OCI-LY1 (cell line): ENCODE data around the gene RNF186.

Experiments
- CTCF ChIP-seq: fragments of 200-600 bp; sonication (generic), shearing (Covaris generic); IDR thresholded peaks from 2 replicates; pipeline ENCODE4 v1.5.1; 2017; ENCODE audit warnings: mild to moderate bottlenecking, antibody characterized with exemption, low read length, moderate library complexity, mixed read lengths
- EZH2 ChIP-seq: fragments of 200-600 bp; sonication (generic), shearing (Covaris generic); IDR thresholded peaks from 2 replicates; pipeline ENCODE4 v1.8.0; 2017; ENCODE audit warnings: borderline replicate concordance, mixed run types, mild to moderate bottlenecking, antibody characterized with exemption, low read length, moderate library complexity, mixed read lengths

- TF ChIP-seq CTCF: no peak
- no peak for TF ChIP-seq EZH2
Measured at GRCh38 chr1:19775317-19775716, 39.8 kb downstream of the RNF186 start.
